Sigmoid colon (tissue), 7 donors: Measurements from ENCODE around the gene RNF19B. TPM values are rescaled to one million over a fixed set of nuclear protein-coding genes. Genes with fewer than 3 reads are reported as not detected.

Experiments used
- DNase-seq: peaks from one replicate; pipeline ENCODE4 v3.0.0-alpha.2; 2019
- H3K27ac ChIP-seq, 4 donors: fragments of 200-600 bp; sonication (generic); one replicate each; pipeline ENCODE4 v1.5.1; 2016 to 2019; ENCODE audit warnings: mild to moderate bottlenecking in 1 of 4
- H3K27me3 ChIP-seq, 3 donors: fragments of 200-600 bp; sonication (generic); one replicate each; pipeline ENCODE4 v1.5.1; 2019; ENCODE audit warnings: mild to moderate bottlenecking in 1 of 3
- H3K36me3 ChIP-seq, 4 donors: fragments of 200-600 bp; sonication (generic); one replicate each; pipeline ENCODE4 v1.5.1; 2016 to 2019
- H3K4me1 ChIP-seq, 4 donors: fragments of 200-600 bp; sonication (generic); one replicate each; pipeline ENCODE4 v1.5.1; 2017 to 2019
- H3K4me3 ChIP-seq, 4 donors: fragments of 200-600 bp; sonication (generic); one replicate each; pipeline ENCODE4 v1.5.1; 2017 to 2019; ENCODE audit warnings: mild to moderate bottlenecking in 2 of 4, moderate library complexity in 1 of 4
- H3K9me3 ChIP-seq, 4 donors: fragments of 200-600 bp in 3 of 4; sonication (generic) in 3 of 4; one replicate each; pipeline versions ENCODE4 v1.5.1 to v1.6.1; 2013 to 2019
- EP300 ChIP-seq, 4 donors: sonication (generic); formaldehyde crosslinking; IDR thresholded peaks; one replicate each; pipeline ENCODE4 v1.6.1; 2017; ENCODE audit warnings: antibody characterized with exemption in 4 of 4
- POLR2A ChIP-seq, 2 donors: fragments of 450-650 bp; IDR thresholded peaks; one replicate each; pipeline ENCODE4 v1.6.1; 2016; ENCODE audit warnings: antibody characterized with exemption in 2 of 2, mild to moderate bottlenecking in 2 of 2, moderate library complexity in 2 of 2
- POLR2AphosphoS5 ChIP-seq, 4 donors: sonication (generic); formaldehyde crosslinking; IDR thresholded peaks; one replicate each; pipeline ENCODE4 v1.6.1; 2017; ENCODE audit warnings: antibody characterized with exemption in 4 of 4
- WGBS, 2 donors: extraction: QIAGEN DNeasy Blood & Tissue Kit; methylation state at CpG; one replicate each; pipeline ENCODE4 v1.1.7; 2013; 5-methylcytosine and 5-hydroxymethylcytosine counted together
- intact Hi-C: fragments of 100-400 bp; cut with DNase I; formaldehyde crosslinking; loops from one replicate; pipeline ENCODE4 v1.15.1; 2023
- polyA plus RNA-seq, 3 donors: library from polyadenylated mRNA; stranded (reverse); fragments of 200-250 nt; gene quantifications; one replicate each; pipeline ENCODE4 v1.2.3, GENCODE V29; 2013
- total RNA-seq, 4 donors: library from RNA; depleted of rRNA; stranded (reverse); fragments of >200 nt; gene quantifications; one replicate each; pipeline ENCODE4 v1.1.0, GENCODE V29; 2016
- TF ChIP-seq, protein P1 (sequence below), 4 experiments: fragments of 450-650 bp in 3 of 4; fragments of 200-600 bp in 1 of 4; IDR thresholded peaks; one replicate each; pipeline ENCODE4 v1.5.1; 2016 to 2019; ENCODE audit warnings: antibody characterized with exemption in 4 of 4, mild to moderate bottlenecking in 3 of 4, moderate library complexity in 2 of 4
- donor health status: healthy with polysubstance abuse.
- donor health status: Bipolar disorder and iron deficiency.
- donor health status: healthy.

Gene RNF19B
- total and polyA plus RNA-seq, 7 donors, result 14.5 to 50.7 (median 28.9) TPM

DNA sequence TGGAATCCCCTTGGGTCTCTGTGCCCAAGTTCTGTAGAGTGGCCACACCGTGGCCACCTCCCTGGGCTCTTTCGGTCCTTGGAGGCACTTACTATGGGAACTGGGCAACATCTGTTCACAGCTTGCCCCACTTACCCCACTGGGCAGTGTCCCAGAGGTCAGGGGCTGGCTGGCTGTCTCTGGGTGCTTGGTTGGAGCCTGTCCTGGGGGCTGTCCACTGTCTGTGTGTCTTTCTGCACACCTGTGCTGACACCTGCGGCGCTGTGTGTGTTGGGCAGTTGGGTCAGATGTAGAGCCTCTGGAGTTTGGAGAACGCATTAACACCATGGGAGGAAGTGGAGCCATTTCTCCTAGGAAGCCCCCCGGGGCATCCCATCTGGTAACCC lies 62.1 kb downstream of the RNF19B start:
- H3K4me3 ChIP-seq, result no peak overlapping the region
- intact Hi-C loops, result loop anchor here (5.0 kb wide), 1 partner anchor 60 kb away; the partner anchor contains the start of gene RNF19B
- peaks cover 0 to 5% (median 0%) of the 10 kb centered on the region in 3 donors for H3K27me3 ChIP-seq
- 72 to 76% methylated on average over 6 of the region's 6 CpGs for WGBS, 2 donors
- peak; percentile 56 for DNase-seq
- no peak overlapping the region for H3K27ac ChIP-seq
- H3K36me3 ChIP-seq, result no peaks in the 10 kb centered on the region
- H3K9me3 ChIP-seq, result no peaks in the 10 kb centered on the region
- TF ChIP-seq, protein P1, sequence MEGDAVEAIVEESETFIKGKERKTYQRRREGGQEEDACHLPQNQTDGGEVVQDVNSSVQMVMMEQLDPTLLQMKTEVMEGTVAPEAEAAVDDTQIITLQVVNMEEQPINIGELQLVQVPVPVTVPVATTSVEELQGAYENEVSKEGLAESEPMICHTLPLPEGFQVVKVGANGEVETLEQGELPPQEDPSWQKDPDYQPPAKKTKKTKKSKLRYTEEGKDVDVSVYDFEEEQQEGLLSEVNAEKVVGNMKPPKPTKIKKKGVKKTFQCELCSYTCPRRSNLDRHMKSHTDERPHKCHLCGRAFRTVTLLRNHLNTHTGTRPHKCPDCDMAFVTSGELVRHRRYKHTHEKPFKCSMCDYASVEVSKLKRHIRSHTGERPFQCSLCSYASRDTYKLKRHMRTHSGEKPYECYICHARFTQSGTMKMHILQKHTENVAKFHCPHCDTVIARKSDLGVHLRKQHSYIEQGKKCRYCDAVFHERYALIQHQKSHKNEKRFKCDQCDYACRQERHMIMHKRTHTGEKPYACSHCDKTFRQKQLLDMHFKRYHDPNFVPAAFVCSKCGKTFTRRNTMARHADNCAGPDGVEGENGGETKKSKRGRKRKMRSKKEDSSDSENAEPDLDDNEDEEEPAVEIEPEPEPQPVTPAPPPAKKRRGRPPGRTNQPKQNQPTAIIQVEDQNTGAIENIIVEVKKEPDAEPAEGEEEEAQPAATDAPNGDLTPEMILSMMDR (IDR thresholded peaks at IDR 0.05), result no peak
- TF ChIP-seq POLR2A (IDR thresholded peaks at IDR 0.05) (no peak), POLR2AphosphoS5 (IDR thresholded peaks at IDR 0.05) (no peak), EP300 (IDR thresholded peaks at IDR 0.05) (no peak)
- H3K4me1 ChIP-seq, result peaks cover 0 to 15% (median 14%) of the 10 kb centered on the region in 4 donors

DNA sequence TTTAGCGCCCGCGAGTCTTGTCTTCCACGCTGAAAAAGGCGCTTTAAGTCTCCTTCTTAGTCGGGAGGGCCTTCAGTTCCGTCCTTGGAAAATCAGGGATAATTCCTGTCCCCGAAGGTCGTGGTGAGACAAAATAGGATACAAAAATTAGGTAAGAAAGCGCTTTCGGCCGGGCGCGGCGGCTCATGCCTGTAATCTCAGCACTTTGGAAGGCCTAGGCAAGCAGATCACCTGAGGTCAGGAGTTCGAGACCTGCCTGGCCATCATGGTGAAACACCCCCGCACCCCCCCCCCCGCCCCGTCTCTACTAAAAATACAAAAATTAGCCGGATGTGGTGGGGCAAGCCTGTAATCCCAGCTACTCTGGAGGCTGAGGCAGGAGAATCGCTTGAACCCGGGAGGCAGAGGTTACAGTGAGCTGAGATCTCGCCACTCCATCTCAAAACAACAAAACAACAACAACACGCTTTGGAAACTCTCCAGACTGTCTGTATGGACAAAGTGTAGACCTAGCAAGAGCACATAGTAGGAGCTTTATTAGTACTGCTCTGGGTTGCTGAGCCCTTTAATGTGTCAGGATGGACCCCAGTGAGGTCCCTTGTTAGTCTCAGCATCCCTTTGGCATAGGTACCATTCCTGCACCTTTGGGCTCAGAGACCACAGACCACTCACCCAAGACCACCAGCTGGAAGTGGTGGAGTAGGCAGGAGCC lies 62.6 kb downstream of the RNF19B start:
- intact Hi-C loops, result loop anchor here (5.0 kb wide), 1 partner anchor 60 kb away; the partner anchor contains the start of gene RNF19B
- 22 to 56% methylated on average over 24 of the region's 24 CpGs for WGBS, 2 donors

DNA sequence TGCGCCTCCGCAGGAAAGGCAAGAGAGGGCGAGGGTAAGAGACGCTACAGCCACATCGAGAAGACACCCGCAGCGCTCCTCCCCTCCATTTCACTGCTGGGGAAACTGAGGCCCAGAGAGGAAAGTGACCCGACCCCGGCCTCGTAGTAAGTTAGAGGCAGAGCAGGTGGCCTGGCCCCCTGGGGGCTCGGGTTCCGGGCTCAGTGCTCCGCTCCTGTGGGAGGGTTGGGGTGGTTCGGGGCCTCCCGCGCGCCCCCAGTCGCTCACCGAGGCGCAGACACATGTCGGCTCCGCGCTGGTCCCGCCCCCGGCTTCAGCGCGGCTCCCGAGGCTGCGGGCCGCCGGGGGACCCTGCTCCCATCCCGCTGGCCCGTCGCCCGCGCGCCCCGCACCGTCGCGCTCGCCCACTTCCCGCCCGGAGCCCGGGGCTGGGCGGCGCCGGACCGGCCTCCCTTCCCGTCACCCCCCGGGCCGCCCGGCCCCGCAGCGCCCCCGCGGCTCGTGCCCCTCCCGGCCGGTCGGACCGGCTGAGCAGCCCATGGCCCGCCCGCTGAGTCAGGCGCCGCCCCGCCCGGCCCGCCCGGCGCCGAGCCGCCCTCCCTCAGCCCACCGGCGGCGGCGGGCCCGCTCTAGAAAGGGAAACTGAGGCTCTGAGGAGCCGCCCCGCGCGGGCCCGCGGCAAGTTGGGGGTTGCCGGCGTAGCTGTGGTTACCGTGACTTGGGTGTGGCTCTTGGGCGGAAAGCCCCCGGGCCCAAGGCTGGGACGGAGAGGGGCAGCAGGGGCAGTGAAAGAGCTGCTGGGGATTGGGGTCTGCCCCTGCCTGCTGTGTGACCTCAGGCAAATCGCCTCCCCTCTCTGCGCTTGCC lies 63.4 kb downstream of the RNF19B start, which contains the start of gene TMEM54:
TMEM54 (minus strand) TSS at position 434 of the 867 bp plus-strand sequence; CDS start at position 283, 151 bp downstream.
- Histone ChIP-seq H3K9me3 (no peaks in the 10 kb centered on the region), H3K36me3 (no peaks in the 10 kb centered on the region), H3K4me3 (peak within 1 kb of the TSS; percentile 61 to 81 (median 72)), H3K27ac (peak within 1 kb of the TSS; percentile 28 to 76 (median 54)), H3K4me1 (peaks cover 0 to 15% (median 14%) of the 10 kb centered on the region in 4 donors), H3K27me3 (peaks cover 0 to 5% (median 0%) of the 10 kb centered on the region in 3 donors)
- intact Hi-C loops, result loop anchor here (5.0 kb wide), 1 partner anchor 61 kb away; the partner anchor contains the start of gene RNF19B
- WGBS, 2 donors, result 1% methylated on average over 92 of the region's 92 CpGs
- peak; percentile 82 for DNase-seq
- TF ChIP-seq, protein P1 (IDR thresholded peaks at IDR 0.05), result no peak
- TF ChIP-seq EP300 (IDR thresholded peaks at IDR 0.05), result no peak
- no peak for TF ChIP-seq POLR2A (IDR thresholded peaks at IDR 0.05)
- no peak for TF ChIP-seq POLR2AphosphoS5 (IDR thresholded peaks at IDR 0.05)

More for the DNA sequence above, 62.6 kb downstream of the RNF19B start:
- peaks cover 0 to 15% (median 14%) of the 10 kb centered on the region in 4 donors for H3K4me1 ChIP-seq
- peak; percentile 56 for DNase-seq
- H3K36me3 ChIP-seq, result no peaks in the 10 kb centered on the region
- TF ChIP-seq POLR2AphosphoS5 (IDR thresholded peaks at IDR 0.05) (no peak), POLR2A (IDR thresholded peaks at IDR 0.05) (no peak), EP300 (IDR thresholded peaks at IDR 0.05) (no peak)
- TF ChIP-seq, protein P1 (IDR thresholded peaks at IDR 0.05), result no peak
- H3K27ac ChIP-seq, result peak overlapping the region; percentile 28 to 76 (median 53)
- peak overlapping the region; percentile 56 to 81 (median 72) for H3K4me3 ChIP-seq
- peaks cover 0 to 5% (median 0%) of the 10 kb centered on the region in 3 donors for H3K27me3 ChIP-seq
- no peaks in the 10 kb centered on the region for H3K9me3 ChIP-seq

DNA sequence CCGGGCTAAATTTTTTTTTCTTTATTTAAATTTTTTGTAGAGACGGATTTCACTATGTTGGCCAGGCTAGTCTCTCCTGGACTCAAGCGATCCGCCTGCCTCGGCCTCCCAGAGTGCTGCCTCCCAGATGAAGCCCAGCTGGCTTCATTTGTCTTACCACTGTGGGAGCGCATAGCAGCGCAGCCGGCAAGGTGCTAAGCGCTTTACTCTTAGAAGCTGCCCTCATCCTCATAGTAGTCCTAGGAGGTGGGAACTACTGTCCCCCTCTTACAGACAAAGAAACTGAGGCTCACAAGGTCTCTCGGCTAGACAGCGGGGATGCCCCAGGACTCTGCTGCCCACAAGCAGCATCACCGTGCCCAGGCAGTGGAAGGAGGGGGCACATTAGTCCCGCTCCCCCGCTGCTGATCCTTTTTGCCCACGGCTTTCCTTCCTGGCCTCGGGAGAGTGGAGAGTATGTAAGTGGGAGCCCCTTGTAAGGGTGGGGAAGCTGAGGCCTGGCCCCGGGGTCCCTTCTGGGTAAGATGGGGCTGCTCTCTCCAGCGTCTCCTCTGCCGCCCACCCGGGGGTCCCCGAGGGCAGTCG lies 64.1 kb downstream of the RNF19B start:
- no peaks in the 10 kb centered on the region for H3K9me3 ChIP-seq
- no peak for TF ChIP-seq EP300 (IDR thresholded peaks at IDR 0.05)
- no peak for TF ChIP-seq POLR2A (IDR thresholded peaks at IDR 0.05)
- TF ChIP-seq, protein P1 (IDR thresholded peaks at IDR 0.05), result no peak
- TF ChIP-seq POLR2AphosphoS5 (IDR thresholded peaks at IDR 0.05), result no peak
- 6 to 19% methylated on average over 22 of the region's 22 CpGs for WGBS, 2 donors
- H3K4me3 ChIP-seq, result peak overlapping the region; percentile 61 to 81 (median 72)
- no peaks in the 10 kb centered on the region for H3K36me3 ChIP-seq
- peaks cover 0 to 5% (median 0%) of the 10 kb centered on the region in 3 donors for H3K27me3 ChIP-seq
- intact Hi-C loops, result loop anchor here (5.0 kb wide), 1 partner anchor 62 kb away; the partner anchor contains the start of gene RNF19B
- H3K4me1 ChIP-seq, result peaks cover 0 to 15% (median 14%) of the 10 kb centered on the region in 4 donors
- peak; percentile 64 for DNase-seq
- H3K27ac ChIP-seq, result peak overlapping the region in 3 of 4 donors; percentile 31 to 76 (median 63)
